GM19351 (cell line): ENCODE results near the gene AQP1.

Source experiments
- ATAC-seq: cut with Tn5 transposase; IDR thresholded peaks from one replicate; pipeline ENCODE4 v1.9.1; 2021; ENCODE audit warnings: mild to moderate bottlenecking, moderate library complexity; ENCODE audit not compliant: unreplicated experiment

AQP1 gene

DNA sequence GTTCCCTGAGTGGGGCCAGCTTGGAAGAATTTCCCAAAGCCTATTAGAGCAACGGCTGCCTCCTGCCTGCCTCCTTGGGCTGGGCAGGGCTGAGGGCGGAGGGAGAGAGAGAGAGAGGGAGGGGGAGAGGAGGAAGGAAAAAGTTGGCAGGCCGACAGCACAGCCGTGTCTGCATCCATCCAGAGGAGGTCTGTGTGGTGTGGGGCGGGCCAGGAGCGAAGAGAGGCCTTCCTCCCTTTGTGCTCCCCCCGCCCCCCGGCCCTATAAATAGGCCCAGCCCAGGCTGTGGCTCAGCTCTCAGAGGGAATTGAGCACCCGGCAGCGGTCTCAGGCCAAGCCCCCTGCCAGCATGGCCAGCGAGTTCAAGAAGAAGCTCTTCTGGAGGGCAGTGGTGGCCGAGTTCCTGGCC is at the start of gene AQP1:
TSS of gene AQP1 (plus strand) at position 293 of the 409 bp plus-strand sequence. CDS start at position 350, 57 bp downstream.
- ATAC-seq: no peak

DNA sequence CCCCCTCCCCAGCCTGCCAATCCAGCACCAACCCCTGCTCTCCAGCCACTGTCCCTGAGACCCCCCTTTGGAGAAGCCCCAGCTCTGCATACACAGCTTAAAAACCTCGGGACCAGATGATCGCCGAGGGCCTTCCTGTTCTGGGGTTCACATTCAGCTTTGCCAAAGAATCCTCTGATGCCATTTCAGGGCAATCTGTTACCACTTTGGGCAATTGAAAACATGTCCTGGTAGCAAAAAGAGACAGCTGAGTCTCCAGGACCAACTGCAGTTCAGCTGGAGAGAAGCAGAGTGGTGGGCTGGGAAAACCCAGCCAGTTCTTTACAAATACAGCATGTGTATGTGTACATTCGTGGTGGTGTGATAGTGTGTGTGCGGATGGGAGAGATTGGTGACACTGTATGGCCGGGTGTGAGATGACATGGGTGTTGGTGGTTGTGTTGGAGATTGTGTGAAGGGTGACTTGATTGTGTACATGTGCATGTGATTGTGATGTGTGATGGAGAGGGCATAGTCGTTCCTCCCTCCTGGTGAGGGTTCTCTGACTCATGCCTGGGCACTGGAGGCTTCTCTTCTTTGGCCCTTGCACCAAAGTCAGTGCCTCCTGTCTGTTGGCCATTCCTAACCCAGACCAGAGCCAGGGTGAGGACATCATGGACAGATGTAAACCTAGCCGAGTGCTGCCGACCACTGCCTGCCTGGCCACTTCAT is 48.5 kb upstream of the AQP1 start:
- ATAC-seq: no peak

DNA sequence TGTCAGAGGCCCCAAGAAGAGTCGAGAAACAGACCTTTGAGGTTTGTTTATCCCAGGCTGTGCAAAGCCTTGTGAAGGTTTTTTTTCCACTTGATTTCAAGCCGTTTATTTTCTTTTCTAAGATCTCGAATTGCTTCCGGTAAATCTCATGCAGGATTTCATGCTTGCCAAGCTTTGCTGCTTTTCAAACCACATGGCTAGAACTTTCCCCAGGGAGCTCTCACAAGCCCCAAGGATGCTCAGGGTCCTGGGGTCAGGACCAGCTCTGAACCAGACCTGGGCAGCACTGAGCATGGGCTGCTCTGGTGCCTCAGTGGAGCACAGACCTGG is 48.0 kb upstream of the AQP1 start:
- no peak for ATAC-seq

DNA sequence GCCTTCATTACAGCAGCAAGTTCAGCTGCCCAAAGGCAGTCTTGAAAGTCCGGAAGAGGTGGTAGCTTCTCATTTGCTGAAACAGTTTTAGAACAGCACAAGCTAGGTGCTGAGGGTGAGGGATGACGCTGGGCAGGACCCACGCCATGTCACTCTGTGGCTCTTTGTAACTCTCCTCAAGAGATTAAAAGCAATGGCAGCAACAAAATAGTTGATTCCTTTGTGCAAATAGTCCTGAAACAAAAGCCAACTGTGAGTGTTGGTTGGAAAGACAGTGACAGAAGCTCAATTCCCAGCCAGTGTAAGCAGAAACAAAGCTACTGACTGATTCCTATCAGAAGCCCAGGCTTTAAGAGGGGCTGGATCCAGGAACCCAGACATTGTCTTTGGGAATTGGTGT is 47.6 kb upstream of the AQP1 start:
- ATAC-seq: no peak

DNA sequence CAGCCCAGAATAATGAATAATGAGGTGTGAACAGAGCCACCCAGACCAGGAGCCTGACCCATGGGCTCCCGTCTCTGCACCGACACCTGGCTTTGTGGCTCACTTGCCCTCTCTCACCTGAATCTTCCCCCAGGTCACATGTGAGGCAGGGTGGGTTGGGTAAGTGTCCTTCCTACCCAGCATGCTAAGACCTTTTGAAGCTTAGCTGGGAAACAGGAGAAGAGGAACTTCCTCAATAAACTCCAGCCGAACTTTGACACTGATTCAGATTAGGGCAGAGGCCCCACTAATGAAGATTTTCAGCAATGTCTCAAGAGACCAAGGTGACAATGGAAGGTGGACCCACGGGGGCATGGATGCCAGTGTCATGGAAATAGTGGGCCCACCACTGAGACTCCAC is 46.6 kb upstream of the AQP1 start:
- no peak for ATAC-seq

DNA sequence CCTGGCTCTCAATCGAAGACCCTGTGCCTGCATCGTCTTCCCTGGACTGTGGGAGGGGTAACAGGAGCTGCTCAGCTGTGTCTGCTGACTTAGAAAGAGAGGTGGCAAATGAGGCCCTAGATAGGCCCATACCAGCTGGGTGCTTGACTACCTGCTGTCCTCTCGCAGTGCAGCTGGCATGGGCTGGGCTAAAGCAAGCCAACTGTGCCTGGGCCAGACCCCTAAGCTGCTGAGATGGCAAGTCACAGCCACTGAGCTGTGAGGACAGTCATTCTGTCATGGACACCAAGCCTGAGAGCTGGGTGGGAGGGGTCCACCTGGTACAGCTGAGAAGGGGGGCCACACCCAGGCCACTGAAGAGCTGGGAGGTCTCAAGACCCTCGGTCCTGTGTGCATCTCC is 45.8 kb upstream of the AQP1 start:
- no peak for ATAC-seq

DNA sequence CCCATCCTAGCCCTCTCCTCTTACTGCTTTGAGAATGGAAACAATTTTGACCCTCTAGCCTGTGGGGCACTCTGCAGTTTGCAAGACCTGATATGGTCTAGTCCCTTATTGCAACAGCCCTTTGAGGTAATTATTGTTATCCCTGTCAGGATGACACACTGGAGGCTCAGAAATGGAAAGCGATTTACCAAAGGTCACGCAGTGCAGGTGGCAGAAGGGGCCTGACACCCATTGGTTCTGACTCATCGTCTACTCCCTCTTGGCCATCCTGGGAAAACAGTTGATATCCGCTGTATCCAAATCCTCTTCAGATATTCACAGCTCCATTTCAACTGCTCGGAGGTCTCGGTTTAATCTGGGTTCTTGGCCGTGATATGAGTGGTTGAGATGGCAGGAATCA is 44.7 kb upstream of the AQP1 start:
- no peak for ATAC-seq

DNA sequence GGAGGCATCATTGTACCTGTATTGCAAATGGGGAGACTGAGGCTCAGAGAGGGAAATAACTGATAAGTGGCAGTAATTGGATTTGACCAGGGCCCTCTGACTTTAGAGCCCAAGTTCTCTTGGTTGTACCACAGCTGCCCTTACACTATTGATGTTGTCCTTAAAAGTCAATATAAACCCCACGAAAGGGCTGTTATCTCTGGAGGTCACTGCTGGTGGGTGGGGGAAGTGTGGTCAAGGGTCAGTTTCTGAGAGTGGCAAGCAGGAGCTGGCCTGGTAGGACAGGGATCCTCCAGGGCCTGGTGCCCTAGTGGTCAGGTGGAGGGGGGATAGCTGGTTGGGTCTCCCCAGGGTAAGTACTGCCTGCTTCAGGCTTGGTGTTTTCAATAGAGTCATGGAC is 44.2 kb upstream of the AQP1 start:
- ATAC-seq: no peak

DNA sequence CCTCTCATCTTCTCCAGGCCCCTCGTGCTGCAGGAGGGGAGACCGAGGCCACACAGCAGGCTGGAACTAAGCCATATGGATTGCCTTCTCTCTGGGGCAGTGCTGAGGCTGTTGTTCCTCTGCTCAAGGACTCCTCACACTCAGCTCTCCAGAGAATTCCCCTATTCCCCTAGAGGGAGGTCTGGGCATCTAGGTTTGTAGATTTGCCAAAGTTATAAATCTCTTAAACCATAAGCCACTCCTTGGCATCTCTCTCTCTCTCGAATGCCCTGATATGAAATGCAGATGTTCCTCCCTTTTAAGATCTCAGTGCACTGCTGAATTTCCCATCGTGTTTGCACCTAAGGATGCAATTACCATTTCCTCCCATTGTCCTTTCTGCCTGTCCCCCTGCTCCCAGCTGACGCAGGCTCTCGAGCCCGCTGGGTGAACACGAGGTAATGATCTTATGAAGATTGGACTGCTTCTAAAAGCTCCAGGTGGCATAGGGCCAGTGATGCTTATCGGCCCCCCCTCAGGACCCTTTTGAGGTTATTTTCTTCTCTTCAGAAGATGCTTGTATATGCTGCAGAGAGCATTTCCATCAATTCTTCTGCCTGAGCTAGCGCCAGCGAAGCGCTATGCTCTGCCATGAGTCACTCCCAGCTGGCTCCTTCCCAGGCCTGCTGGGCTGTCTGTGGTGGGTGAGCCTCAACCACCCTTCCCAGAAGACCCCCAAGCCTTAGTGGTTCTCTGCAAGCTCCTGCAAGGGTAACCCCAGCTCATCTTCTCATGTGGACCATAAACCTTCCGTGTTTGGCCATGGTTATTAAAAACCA is 41.6 kb upstream of the AQP1 start:
- no peak for ATAC-seq

DNA sequence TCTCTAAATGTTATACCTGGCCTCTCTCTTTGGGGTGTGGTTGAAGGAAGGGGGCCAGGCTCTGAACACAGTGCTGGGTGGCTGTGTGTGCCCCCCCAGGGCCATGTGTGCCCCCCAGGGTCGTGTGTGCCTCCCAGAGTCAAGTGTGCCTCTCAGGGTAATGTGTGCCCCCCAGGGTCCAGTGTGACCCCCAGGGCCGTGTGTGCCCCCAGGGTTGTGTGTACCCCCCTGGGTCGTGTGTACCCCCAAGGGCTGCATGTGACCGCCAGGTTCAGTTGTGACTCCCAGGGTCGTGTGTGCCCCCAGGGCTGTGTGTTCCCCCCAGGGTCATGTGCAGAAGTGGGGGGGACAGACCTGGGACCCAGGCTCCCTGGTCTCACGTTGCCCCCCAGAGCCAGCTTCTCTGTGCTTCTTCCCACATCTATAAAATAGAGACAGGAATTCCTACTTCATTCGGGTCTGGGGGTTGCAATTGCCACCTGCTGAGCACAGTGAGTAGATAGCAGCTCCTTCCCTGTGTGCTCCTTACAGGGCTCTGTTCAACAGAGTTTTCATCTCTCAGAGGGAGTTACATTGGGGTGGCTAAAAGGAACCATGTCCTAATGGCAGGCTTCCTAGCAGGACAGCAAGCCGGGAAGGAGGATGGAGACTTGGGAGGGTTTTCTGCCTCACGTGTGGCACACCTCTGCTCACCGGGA is 40.7 kb upstream of the AQP1 start:
- no peak for ATAC-seq

DNA sequence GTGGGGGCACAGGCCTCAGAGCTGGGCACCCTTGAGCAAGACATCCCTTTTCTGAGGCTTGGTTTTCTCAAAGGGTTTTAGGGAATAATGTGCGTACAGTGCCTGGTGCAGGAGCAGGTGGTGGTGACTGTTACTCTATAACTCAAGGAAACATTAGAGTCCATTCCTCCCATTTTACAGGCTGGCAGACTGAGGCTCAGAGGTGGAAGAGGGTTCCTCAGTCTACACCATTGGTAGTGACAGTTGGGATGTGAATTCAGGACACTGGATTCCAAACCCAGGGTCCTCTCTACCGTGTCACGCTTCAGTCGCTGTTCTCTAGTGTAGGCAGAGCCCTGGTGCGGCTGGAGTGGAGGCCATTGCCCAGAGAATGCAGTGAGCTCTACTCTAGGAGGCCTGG is 40.0 kb upstream of the AQP1 start:
- ATAC-seq: no peak

DNA sequence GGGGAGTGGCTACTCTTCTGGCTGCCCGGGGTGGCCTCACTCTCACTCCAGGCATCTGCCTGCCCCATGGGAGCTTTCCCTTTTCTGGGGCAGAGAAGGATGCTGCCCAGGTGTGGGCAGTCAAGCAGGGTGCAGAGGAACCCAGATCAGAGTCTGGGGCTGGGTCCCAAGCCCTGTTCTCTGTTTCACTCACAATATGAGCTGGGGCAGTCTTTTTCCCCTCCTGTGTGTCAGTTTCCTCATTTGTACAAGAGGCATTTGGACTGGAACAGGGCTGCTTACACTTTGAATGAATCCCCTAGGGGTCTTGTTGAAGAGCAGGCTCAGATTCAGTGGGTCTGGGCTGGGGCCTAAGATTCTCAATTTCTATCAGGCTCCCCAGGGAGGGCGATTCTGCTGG is 38.4 kb upstream of the AQP1 start:
- no peak for ATAC-seq

DNA sequence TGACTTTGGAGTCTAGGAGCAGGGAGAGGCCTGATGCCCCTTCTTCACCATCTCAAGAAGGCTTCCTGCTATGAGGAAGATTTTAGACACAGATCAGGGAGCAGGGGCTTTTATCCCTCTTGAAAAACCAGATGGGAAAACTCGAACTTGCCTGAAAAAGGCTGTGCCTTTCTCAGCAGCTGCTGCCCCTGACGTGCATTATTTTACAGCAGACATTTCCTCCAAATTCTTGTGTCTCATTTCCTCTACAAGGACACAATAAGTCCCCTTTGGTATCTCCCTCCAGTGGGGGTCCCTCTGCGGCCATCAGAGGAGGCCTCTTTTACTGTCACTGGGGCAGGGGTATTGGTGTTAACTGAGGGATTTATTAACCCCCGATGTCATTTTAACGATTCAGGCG is 38.0 kb upstream of the AQP1 start:
- ATAC-seq: no peak

DNA sequence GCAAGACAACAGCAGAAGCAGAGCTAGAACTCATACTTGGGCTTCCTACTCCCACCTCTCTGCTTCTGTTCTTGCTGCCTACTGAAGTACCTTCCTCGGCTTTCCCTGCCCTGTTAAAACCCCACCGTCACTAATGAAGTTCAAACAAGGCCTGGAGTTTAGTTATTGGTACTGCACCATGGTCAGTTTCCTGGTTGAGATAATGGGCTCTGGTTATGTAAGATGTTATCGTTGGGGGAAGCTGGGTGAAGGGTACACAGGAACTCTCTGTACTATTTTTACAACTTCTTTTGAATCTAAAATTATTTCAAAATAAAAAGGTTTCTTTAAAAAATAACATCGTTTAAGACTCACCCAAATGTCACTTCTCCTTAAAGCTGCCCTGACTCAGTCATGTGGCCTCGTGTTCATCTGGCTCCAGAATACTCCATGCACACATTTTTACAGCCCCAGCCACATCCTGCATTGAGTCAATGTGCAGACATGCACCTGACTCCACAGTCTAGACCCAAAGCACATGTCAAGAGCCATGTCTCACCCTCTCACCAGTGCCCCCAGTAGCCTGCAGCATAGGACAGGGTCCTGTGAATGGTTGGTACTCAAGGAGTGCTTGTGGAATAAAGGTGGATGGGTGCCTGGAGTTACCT is 36.9 kb upstream of the AQP1 start:
- ATAC-seq: no peak

DNA sequence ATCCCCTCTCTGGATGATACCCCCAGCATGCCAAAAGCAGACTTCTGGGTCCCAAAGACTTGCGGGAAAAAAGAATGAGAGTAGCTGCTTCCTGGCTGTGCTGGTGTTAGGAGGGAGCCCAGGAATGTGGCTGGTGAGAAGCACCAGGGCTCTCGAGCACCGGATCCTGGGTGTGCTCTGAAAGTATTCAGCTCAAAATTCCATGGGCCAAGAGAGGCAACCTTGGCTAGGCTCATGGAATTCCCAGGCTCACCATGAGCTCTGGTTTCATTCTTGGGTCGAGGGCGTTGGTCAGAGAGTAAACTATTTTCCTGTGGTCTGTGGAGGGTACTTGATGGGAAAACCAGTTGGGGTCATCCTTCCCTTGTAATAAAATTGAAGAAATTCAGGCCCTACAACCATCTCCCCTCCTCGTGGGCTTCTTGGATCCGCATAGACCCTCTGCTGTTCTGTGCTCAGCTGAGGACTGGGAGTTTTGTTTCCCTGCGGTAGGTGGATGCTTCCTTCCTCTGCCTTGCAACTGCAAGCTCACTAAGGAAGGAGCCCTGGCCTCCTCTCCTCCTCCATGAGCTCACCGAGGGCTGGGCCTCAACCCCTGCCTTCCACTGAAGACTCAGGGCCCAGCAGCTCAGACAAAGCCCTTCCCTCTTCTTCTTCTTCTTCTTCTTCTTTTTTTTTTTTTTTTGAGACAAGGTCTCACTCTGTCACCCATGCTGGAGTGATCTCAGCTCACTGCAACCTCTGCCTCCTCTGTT is 34.5 kb upstream of the AQP1 start:
- no peak for ATAC-seq

DNA sequence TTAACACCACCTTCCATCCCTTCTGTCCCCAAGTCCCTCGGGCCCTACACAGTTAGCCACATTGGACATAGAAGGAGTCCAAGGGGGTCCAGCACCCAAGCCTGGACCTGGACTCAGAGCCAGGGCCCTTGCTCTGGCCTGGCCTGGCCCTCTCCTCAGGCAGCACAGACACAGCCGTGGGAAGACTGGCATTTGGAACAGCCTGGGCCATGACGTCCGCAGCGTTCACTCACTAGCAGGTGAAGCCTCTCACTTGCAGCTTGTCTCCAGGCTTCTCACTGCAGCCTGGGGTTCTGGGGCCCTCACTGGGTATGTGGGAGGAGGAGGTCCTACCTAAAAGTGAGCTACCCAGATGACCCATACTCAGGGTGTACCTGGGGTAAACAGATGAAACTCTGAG is 33.7 kb upstream of the AQP1 start:
- ATAC-seq: no peak

DNA sequence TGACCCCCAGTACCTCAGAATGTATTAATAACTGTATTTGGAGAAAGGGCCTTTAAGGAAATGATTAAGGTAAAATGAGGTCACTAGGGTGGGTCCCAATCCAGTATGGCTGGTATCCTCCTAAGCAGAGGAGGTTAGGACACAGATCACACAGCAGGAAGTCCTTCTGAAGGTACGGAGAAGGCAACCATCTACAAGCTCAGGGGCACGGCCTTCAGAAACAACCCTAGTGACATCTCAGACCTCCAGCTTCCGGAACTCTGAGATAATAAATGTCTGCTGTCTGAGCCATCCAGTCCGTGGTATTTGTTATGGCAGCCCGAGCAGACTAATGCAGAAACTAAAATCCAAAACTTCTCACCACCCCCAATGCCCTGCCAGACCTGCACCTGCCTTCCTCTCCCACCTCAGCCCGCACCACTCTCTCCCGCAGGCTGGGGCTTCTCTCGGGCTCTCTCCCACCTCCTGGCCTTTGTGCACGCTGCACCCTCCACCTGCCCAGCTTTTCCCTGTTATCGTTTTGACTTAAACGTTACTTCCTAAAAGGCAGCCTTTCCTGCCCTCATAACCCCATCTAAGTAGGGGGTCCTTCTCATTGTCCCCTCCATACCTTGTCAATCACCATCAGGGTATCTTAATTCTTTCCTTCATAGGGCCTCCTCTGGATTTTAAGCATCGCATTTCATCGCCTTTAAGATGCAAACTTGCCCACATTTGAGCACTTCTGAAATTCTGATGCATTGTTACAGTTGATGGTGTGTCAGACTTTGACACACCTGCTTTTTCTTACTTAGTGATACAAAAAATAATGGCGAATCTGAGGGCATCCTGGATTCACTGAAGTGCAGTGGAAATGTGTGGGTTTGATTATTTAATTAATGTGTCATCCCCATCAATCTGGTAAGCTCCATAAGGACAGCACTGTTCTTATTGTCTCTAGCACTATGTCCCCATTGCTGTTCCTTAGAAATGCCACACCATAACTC is 32.2 kb upstream of the AQP1 start:
- no peak for ATAC-seq

DNA sequence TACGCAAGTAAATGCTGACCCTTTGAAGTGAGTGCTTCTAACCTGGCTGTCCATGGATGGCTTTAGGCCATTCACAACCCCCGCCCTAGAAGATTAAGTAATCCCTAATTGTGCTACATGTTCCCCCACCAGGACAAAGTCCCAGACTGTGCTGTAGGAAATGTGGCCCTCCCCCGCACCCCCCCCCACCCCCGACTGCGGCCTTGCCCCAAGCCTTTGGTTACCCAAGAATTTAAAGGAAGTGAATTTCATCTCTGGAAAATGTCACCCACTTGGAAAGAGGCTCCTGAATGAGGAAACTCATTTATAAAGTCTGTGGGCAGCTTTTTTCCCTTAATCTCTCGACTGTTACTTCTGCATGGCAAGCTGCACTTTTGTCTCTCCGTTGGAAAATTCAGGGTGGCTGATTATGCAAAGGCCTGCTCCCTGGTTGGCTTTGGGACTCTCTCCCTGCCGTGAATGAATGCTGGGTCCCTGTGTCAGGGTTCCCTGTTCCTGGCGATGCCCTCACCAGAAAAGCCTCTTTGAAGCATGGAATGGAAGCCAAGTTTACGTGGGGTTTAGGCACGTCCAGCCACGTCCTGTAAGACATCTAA is 31.4 kb upstream of the AQP1 start:
- ATAC-seq: no peak

DNA sequence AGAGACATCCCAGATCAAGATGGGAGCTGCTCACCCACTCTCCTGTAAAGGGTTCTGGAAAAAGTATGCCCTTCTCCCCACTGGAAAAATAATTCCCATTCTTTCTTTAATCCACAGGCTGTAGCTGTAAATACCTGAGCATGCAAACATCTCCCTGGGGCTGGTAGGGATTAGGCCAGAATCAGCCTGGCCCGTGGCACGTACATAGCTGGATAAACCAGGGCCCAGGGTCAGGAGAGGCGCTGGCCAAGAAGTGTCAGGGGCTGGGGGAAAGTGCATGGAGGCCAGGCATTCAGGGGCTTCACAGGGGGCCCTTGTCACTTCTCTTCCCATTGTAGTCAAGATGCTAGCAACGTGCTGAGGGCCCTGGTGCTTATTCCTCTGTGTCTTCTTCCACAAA is 30.7 kb upstream of the AQP1 start:
- no peak for ATAC-seq
